Retinal pigment epithelial cell (primary cell): ENCODE measurements around the gene ROPN1B.
"Not testable (repeated sequence)": the region's sequence is repeated elsewhere in the genome, so short reads cannot be mapped to it uniquely, and the experiment has no call there.

Experiments used
- DNase-seq: peaks from one replicate; pipeline ENCODE4 v3.0.0-alpha.2; 2010; ENCODE audit warnings: low read depth
- H3K4me3 ChIP-seq: 2 replicates; pipeline ENCODE4 v1.5.1; 2011; ENCODE audit warnings: mild to moderate bottlenecking, low read length, control low read depth, moderate library complexity
- CTCF ChIP-seq: conservative IDR thresholded peaks from 2 replicates; pipeline ENCODE4 v1.5.1; 2011; ENCODE audit warnings: low read depth, low read length, control low read depth, inconsistent platforms

Gene ROPN1B

GRCh38 chr3:125968701-125969592 lies at the start of gene ROPN1B:
TSS of gene ROPN1B (plus strand) at chr3:125969178. CDS start at chr3:125972055, 2,877 bp downstream.
- not testable (repeated sequence) for H3K4me3 ChIP-seq, DNase-seq

GRCh38 chr3:125920191-125920590 lies 48.8 kb upstream of the ROPN1B start:
- DNase-seq, H3K4me3 ChIP-seq: not testable (repeated sequence)

- not testable (repeated sequence) for H3K4me3 ChIP-seq, DNase-seq
Measured at GRCh38 chr3:125920751-125921279, 48.2 kb upstream of the ROPN1B start.

- peak; percentile 45 for TF ChIP-seq CTCF
- DNase-seq, H3K4me3 ChIP-seq: not testable (repeated sequence)
Measured at GRCh38 chr3:125921712-125922111, 47.3 kb upstream of the ROPN1B start.

- DNase-seq = not testable (repeated sequence)
Measured at GRCh38 chr3:125923324-125924115, 45.5 kb upstream of the ROPN1B start.

GRCh38 chr3:125924276-125924675 lies 44.7 kb upstream of the ROPN1B start:
- not testable (repeated sequence) for DNase-seq, H3K4me3 ChIP-seq

More at GRCh38 chr3:125923324-125924115, 45.5 kb upstream of the ROPN1B start:
- H3K4me3 ChIP-seq = not testable (repeated sequence)

- not testable (repeated sequence) for DNase-seq, H3K4me3 ChIP-seq
Measured at GRCh38 chr3:125925727-125926126, 43.3 kb upstream of the ROPN1B start.

GRCh38 chr3:125928771-125929545 lies 40.0 kb upstream of the ROPN1B start:
- not testable (repeated sequence) for DNase-seq, H3K4me3 ChIP-seq
- TF ChIP-seq CTCF = peak; percentile 63

- H3K4me3 ChIP-seq, DNase-seq: not testable (repeated sequence)
Measured at GRCh38 chr3:125929765-125930164, 39.2 kb upstream of the ROPN1B start.

- not testable (repeated sequence) for DNase-seq, H3K4me3 ChIP-seq
Measured at GRCh38 chr3:125931355-125931880, 37.6 kb upstream of the ROPN1B start.

GRCh38 chr3:125933397-125934173 lies 35.4 kb upstream of the ROPN1B start:
- not testable (repeated sequence) for H3K4me3 ChIP-seq, DNase-seq

- not testable (repeated sequence) for H3K4me3 ChIP-seq, DNase-seq
Measured at GRCh38 chr3:125935252-125935874, 33.6 kb upstream of the ROPN1B start.
